Measurements from ENCODE around the gene TNS1.
A peak's percentile ranks its signal among the peaks of the same experiment; 100 is the strongest.
"Not testable (repeated sequence)": the region's sequence is repeated elsewhere in the genome, so short reads cannot be mapped to it uniquely, and the experiment has no call there.

TNS1 gene

DNA sequence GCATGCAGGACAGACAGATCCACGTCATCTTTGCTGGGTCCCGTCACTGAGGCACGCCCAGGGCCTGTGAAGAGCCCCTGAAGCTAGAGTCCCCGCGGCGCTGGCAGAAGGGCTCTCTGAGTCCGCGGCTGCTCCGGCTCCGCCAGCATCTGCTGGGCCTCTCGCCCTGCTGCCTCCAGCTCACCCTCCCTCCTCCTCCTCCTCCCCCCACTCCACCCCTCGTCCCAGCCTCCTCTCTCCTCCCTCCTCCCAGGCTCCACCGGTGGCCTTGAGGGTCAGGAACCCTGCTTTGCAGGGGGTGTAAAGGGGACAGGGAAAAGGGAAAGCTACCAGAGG is at the start of gene TNS1:
TNS1 (minus strand) TSS at position 151 of the 336 bp plus-strand sequence; CDS start at position 28, 123 bp downstream.
- DNase-seq, result no peak

- DNase-seq, result no peak
Measured at GRCh38 chr2:218051903-218052302, 49.1 kb upstream of the TNS1 start.

DNA sequence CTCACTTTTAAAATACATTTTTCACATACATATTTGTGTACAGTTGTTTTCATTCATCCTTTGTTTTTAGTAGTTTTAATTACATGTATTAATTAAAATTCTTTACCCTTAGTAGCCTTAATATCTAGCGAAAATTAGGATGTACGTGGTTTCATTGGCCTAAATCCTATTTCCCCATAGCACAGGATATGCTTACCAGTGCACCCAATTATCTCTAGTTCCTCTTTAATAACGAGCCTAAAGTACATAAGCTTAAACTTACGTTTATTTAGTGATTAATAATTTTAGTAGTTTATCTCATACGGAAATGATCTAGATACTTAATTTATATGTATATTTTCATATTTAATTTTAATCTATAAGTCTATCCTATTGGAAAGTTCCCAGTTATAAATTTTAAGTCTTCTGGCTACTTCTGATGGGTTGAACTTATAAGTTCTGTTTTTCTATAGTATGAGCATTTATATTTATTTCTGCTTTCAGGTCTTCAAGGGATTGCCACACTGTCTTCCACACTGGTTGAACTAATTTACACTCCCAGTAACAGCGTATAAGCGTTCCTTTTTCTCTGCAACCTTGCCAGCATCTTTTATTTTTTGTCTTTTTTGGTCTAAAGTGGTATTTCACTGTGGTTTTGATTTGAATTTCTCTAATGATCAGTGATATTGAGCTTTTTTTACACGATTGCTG is 44.9 kb upstream of the TNS1 start:
- no peak for DNase-seq

- no peak for DNase-seq
Measured at GRCh38 chr2:218046238-218046637, 43.4 kb upstream of the TNS1 start.

- DNase-seq, result not testable (repeated sequence)
Measured at GRCh38 chr2:218044599-218044998, 41.8 kb upstream of the TNS1 start.

GRCh38 chr2:218043701-218044109 is 40.9 kb upstream of the TNS1 start:
- no peak for DNase-seq

GRCh38 chr2:218043100-218043499 is 40.3 kb upstream of the TNS1 start:
- no peak for DNase-seq

- DNase-seq, result no peak
Measured at GRCh38 chr2:218041302-218042168, 38.7 kb upstream of the TNS1 start.

DNA sequence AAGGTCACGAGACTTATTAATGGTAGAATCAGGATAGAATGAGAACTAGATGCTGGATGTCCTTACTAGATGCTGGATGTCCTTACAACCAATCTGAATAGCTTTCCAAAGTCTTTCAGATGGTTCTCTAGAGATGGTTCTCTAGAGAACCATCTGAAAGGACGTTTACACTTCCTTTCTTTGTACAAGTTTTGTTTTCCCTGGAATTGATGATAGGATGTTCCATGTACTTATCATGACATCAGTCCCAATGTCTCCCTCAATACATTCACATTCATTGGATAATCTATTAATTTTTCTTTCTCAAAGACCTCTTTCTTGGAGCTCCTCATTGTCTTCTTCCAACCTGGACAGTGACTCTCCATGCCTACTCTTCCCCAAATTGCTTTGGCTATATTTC is 38.1 kb upstream of the TNS1 start:
- DNase-seq, result no peak

DNA sequence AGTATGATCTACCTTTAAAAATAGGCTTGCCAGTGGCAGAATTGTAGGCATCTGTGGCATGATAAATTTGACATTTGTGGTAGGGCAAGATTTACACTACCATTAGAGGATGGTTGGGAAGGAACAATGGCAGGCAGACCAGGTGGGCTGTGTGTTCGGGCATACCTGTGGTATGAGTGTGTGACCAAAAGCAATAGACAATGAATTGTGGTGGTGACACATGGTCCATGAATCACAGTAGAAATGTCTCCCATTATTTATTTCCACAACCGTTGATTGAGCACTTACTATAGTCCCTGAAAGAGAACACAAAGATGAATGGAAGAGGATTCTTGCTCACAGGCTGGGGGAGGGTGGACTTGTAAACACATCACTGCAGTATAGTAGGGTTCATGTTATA is 36.4 kb upstream of the TNS1 start:
- DNase-seq, result no peak

DNA sequence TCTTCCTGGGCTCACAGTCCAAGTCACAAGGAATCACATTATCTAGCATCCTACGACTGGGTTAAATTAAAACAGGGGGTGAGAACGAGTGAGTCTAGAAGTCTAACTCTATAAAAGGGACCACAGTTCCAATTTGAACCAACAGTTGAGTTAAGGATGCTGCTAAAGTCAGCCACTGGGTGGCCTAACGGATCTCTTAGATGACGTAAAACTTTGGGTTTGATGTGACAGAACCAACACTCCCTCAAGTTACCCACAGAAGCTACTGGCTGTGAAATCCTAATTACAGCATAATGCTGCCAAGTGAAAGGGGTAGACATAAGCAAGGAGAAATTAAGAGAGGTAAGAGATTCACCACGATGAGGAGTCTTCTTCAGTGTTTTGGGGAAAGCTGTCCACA is 33.6 kb upstream of the TNS1 start:
- DNase-seq, result no peak

DNA sequence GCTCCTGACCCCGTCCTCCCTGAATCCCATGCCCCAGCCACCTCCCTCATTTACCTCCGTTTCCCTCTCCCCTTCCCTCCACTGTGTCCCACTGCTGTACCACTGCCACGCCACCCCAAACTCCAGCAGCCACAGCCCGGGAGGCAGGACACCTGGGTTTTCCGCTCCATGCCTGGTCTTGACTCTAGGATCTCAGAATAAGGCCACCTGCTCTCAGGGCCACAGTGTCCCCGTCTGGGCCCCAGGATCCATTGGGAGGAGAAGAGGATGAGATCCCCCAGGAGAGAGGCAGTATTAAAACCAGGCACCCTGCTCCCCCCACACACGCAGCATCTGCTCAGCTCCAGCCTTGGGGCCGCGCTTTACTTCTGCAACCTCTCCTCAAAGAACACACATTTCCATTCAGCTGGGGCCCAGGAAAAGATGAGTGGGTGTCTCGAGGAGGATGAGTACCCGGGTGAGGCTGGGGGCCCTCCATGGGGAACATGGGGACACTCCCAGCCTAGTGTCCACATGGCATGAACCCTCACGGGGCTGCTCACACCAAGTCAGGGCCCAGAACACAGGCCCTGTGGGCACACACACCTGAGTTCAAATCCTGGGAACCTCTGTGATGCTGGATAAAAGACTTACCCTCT is 32.8 kb upstream of the TNS1 start:
- no peak for DNase-seq

- DNase-seq, result peak; percentile 76
Measured at GRCh38 chr2:218034497-218035213, 31.9 kb upstream of the TNS1 start.

- peak; percentile 15 for DNase-seq
Measured at GRCh38 chr2:218033590-218034496, 31.0 kb upstream of the TNS1 start.

DNA sequence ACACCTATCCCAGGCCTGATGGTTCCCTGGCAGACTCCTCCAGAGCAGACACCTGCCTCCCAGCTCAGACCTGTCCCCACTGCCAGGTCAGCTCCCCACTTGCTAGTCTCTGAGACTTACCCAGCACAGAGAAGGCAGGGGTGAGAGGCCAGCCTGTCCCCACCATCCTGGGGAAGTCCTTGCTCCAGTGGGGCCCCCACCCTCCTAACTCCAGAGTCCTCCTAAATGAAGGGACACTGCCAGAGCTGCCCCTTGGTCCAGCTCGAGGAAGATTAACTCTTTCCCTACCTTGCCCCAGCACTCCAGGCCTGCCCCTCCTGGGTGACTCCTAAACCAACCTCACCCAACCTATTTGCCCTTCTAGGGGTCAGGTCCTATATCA is 30.4 kb upstream of the TNS1 start:
- no peak for DNase-seq

GRCh38 chr2:218032336-218033171 is 29.8 kb upstream of the TNS1 start:
- DNase-seq, result no peak

- no peak for DNase-seq
Measured at GRCh38 chr2:218031771-218032257, 29.0 kb upstream of the TNS1 start.

- DNase-seq, result no peak
Measured at GRCh38 chr2:218031261-218031660, 28.5 kb upstream of the TNS1 start.

GRCh38 chr2:218030409-218031195 is 27.8 kb upstream of the TNS1 start:
- DNase-seq, result no peak

Data from CD4-positive, alpha-beta T cell treated with Interleukin-17A for 4 hours (primary cell).